Endothelial cell of umbilical vein (primary cell): ENCODE data around the gene NR5A1. TPM values are rescaled to one million over a fixed set of nuclear protein-coding genes. Genes with fewer than 3 reads are reported as not detected.

Experiments
- BruUV-seq: library from RNA; stranded (reverse); fragments of 400-500 nt; replicated peaks from 2 replicates; lab custom pipeline; 2021; lab: Mats Ljungman, UMichigan
- CTCF ChIA-PET: fragments of 300-600, 350-600 bp; sonication (Branson Sonifier 250); formaldehyde crosslinking; loops from one replicate; lab custom pipeline; 2021; ENCODE audit warnings: antibody characterized with exemption, inconsistent platforms; lab: Charles Lee
- POLR2A ChIA-PET: fragments of 300-600, 350-600 bp; sonication (Branson Sonifier 250); formaldehyde crosslinking; loops from one replicate; lab custom pipeline; 2021; ENCODE audit warnings: antibody characterized with exemption, inconsistent platforms; lab: Charles Lee
- DNase-seq: peaks from one replicate; pipeline ENCODE4 v3.0.0-alpha.2; 2011; ENCODE audit warnings: low read depth, low spot score
- FAIRE-seq: peaks from 2 replicates; lab custom pipeline; 2011; peaks lifted over from hg19 to GRCh38; lab: Jason Lieb, UNC
- H2AFZ ChIP-seq: 2 replicates; pipeline ENCODE4 v1.6.0; 2012; ENCODE audit warnings: low read depth, low read length, control low read depth, inconsistent platforms
- H3K27ac ChIP-seq: 2 replicates; pipeline ENCODE4 v1.5.1; 2011; ENCODE audit warnings: low read depth, mild to moderate bottlenecking, control low read depth, low read length, moderate library complexity; ENCODE audit not compliant: insufficient read depth
- H3K27me3 ChIP-seq, 2 experiments: 2 replicates each; pipeline versions ENCODE4 v1.6.0 to v1.6.1; 2011; ENCODE audit warnings: low read length in 2 of 2, mixed read lengths in 1 of 2; ENCODE audit not compliant: control insufficient read depth in 2 of 2, insufficient read depth in 2 of 2
- H3K36me3 ChIP-seq, 2 experiments: 2 replicates in 1 of 2; 3 replicates in 1 of 2; pipeline ENCODE4 v1.5.1; 2011; ENCODE audit warnings: low read length in 2 of 2, mild to moderate bottlenecking in 1 of 2, moderate library complexity in 1 of 2; ENCODE audit not compliant: control insufficient read depth in 2 of 2, insufficient read depth in 2 of 2; ENCODE audit errors: extremely low read depth in 1 of 2
- H3K4me1 ChIP-seq: 3 replicates; pipeline ENCODE4 v1.5.1; 2011; ENCODE audit warnings: mild to moderate bottlenecking, low read length; ENCODE audit not compliant: control insufficient read depth, insufficient read depth; ENCODE audit errors: extremely low read depth
- H3K4me2 ChIP-seq: 2 replicates; pipeline ENCODE4 v1.6.1; 2011; ENCODE audit warnings: low read length, control low read depth, mixed read lengths; ENCODE audit not compliant: insufficient read depth
- H3K4me3 ChIP-seq, 3 experiments: fragments of 200-600 bp in 1 of 3; sonication (generic), shearing (Covaris generic) in 1 of 3; replicated peaks in 1 of 3; 2 replicates each; pipeline ENCODE4 v1.5.1; 2011 to 2016; ENCODE audit warnings: control low read depth in 3 of 3, low read length in 3 of 3, mild to moderate bottlenecking in 2 of 3, inconsistent platforms in 1 of 3, low read depth in 1 of 3, moderate library complexity in 1 of 3; ENCODE audit not compliant: insufficient read depth in 1 of 3
- H3K79me2 ChIP-seq: 2 replicates; pipeline ENCODE4 v1.6.0; 2012; ENCODE audit warnings: low read length, inconsistent platforms; ENCODE audit not compliant: control insufficient read depth, insufficient read depth
- H3K9ac ChIP-seq: replicated peaks from 2 replicates; pipeline ENCODE3; 2011; ENCODE audit warnings: low read length, control low read depth; ENCODE audit not compliant: insufficient read depth; ENCODE audit errors: extremely low read depth
- H3K9me1 ChIP-seq: replicated peaks from 3 replicates; pipeline ENCODE4 v1.6.0; 2011; ENCODE audit warnings: mild to moderate bottlenecking, low read length; ENCODE audit not compliant: control insufficient read depth, insufficient read depth; ENCODE audit errors: extremely low read depth
- H3K9me3 ChIP-seq: replicated peaks from 2 replicates; pipeline ENCODE4 v1.5.1; 2012; ENCODE audit warnings: low read length, inconsistent platforms; ENCODE audit not compliant: control insufficient read depth, insufficient read depth
- H4K20me1 ChIP-seq: replicated peaks from 2 replicates; pipeline ENCODE3; 2011; ENCODE audit warnings: mild to moderate bottlenecking, low read length; ENCODE audit not compliant: control insufficient read depth, insufficient read depth; ENCODE audit errors: extremely low read depth
- CTCF ChIP-seq, 2 donors: IDR thresholded peaks; 1 replicate in 1 of 2; 2 replicates in 1 of 2; pipeline ENCODE4 v1.5.1; 2011; ENCODE audit warnings: low read length in 2 of 2, mild to moderate bottlenecking in 2 of 2, moderate library complexity in 2 of 2, control low read depth in 1 of 2, inconsistent platforms in 1 of 2, low read depth in 1 of 2; ENCODE audit not compliant: insufficient read depth in 1 of 2; ENCODE audit errors: extremely low read depth in 1 of 2
- EZH2 ChIP-seq: IDR thresholded peaks from 2 replicates; pipeline ENCODE4 v1.6.1; 2012; ENCODE audit warnings: borderline replicate concordance, low read depth, mild to moderate bottlenecking, moderate library complexity, low read length, inconsistent platforms; ENCODE audit not compliant: severe bottlenecking
- FOS ChIP-seq: IDR thresholded peaks from 2 replicates; pipeline ENCODE4 v1.6.1; 2011; ENCODE audit warnings: mild to moderate bottlenecking, low read length, moderate library complexity, borderline replicate concordance; ENCODE audit not compliant: insufficient read depth
- GATA2 ChIP-seq: IDR thresholded peaks from 2 replicates; pipeline ENCODE4 v1.7.0; 2011; ENCODE audit warnings: low read depth, mild to moderate bottlenecking, moderate library complexity, mixed read lengths, low read length; ENCODE audit not compliant: insufficient read length, insufficient read depth
- JUN ChIP-seq: IDR thresholded peaks from 2 replicates; pipeline ENCODE4 v1.6.1; 2011; ENCODE audit warnings: borderline replicate concordance, low read depth; ENCODE audit not compliant: insufficient read length, insufficient read depth
- MYC ChIP-seq: IDR thresholded peaks from one replicate; pipeline ENCODE4 v1.6.1; 2011; ENCODE audit warnings: mild to moderate bottlenecking, low read depth, low read length
- POLR2A ChIP-seq: IDR thresholded peaks from 2 replicates; pipeline ENCODE4 v1.6.1; 2012; ENCODE audit warnings: low read depth, mild to moderate bottlenecking, control low read depth, low read length
- POLR2AphosphoS5 ChIP-seq: IDR thresholded peaks from 2 replicates; pipeline ENCODE4 v1.6.1; 2012; ENCODE audit warnings: low read depth, mild to moderate bottlenecking, control low read depth, low read length, moderate library complexity; ENCODE audit not compliant: insufficient read depth
- dilution Hi-C: fragments of 300-500 bp; cut with MboI; formaldehyde crosslinking; loops from one replicate; pipeline ENCODE4 v1.15.0; 2019; ENCODE audit warnings: low sequenced_read_pairs; ENCODE audit not compliant: extremely low pct_ligation_motif_present
- intact Hi-C: fragments of 100-400 bp; cut with micrococcal nuclease; formaldehyde crosslinking; loops from one replicate; pipeline ENCODE4 v1.10.0; 2022
- polyA plus RNA-seq, 4 experiments: library from polyadenylated mRNA; depleted of rRNA in 3 of 4; stranded (reverse) in 3 of 4; unstranded in 1 of 4; fragments of >200 nt; gene quantifications; 2 replicates each; pipeline versions ENCODE4 v1.2.1 to v1.2.3, GENCODE V29; 2011 to 2012; ENCODE audit warnings: missing spikeins in 1 of 4
- total RNA-seq: library from RNA; stranded (reverse); gene quantifications from 2 replicates; pipeline ENCODE4 v1.2.3, GENCODE V29; 2021
- TF ChIP-seq, protein P1 (sequence below): IDR thresholded peaks from 2 replicates; pipeline ENCODE4 v1.6.1; 2011; ENCODE audit not compliant: insufficient read depth, insufficient read length

Gene NR5A1
- total and polyA plus RNA-seq, 2 donors (not counting 3 experiments of a cell fraction or from before 2014, with no cell fraction given), result not detected

GRCh38 chr9:124492818-124493217, 14.4 kb downstream of the NR5A1 start:
- no peak for TF ChIP-seq MYC
- TF ChIP-seq EZH2, result no peak
- TF ChIP-seq, protein P1, sequence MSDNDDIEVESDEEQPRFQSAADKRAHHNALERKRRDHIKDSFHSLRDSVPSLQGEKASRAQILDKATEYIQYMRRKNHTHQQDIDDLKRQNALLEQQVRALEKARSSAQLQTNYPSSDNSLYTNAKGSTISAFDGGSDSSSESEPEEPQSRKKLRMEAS, result no peak
- TF ChIP-seq POLR2AphosphoS5, result no peak
- no peak for TF ChIP-seq GATA2
- no peak for TF ChIP-seq POLR2A
- TF ChIP-seq CTCF (IDR thresholded peaks at IDR 0.05; ENCODE audit: extremely low read depth in 1 of 2, insufficient read depth in 1 of 2, low read depth in 1 of 2, low read length in 2 of 2), result no peak
- no peak for TF ChIP-seq JUN
- no peak for TF ChIP-seq FOS
- POLR2A ChIA-PET, result interaction anchor here (0.5 kb wide), 1 partner anchor 126 kb away, joined by 3 read pairs; no protein-coding TSS in a partner anchor

More at GRCh38 chr9:124492818-124493217, 14.4 kb downstream of the NR5A1 start:
- FAIRE-seq (no peak), DNase-seq (no peak)
- no peak overlapping the region for H2AFZ ChIP-seq
- CTCF ChIA-PET, result interaction anchor here (0.6 to 0.7 kb wide), 2 partner anchors 705 to 973 kb away, joined by 3 read pairs; no protein-coding TSS in a partner anchor
- peaks cover 5 to 9% of the 10 kb centered on the region in 2 experiments for H3K27me3 ChIP-seq
- H3K9me3 ChIP-seq, result no peaks in the 10 kb centered on the region
- dilution Hi-C loops (no loop called here), intact Hi-C loops (no loop called here)
- H3K36me3 ChIP-seq, result no peaks in the 10 kb centered on the region
- no peak overlapping the region for H3K27ac ChIP-seq
- no TSS peak for BruUV-seq
- no peaks in the 10 kb centered on the region for H3K79me2 ChIP-seq
- no peaks in the 10 kb centered on the region for H3K9me1 ChIP-seq
- no peak overlapping the region for H3K4me3 ChIP-seq
- H3K9ac ChIP-seq, result no peak overlapping the region
- H3K4me1 ChIP-seq, result no peaks in the 10 kb centered on the region
- H4K20me1 ChIP-seq, result no peaks in the 10 kb centered on the region
- no peak overlapping the region for H3K4me2 ChIP-seq
